HT-29 (cell line): Measurements from ENCODE around the gene PSD2. TPM values are rescaled to one million over a fixed set of nuclear protein-coding genes. Genes with fewer than 3 reads are reported as not detected.

ENCODE experiments used
- DNase-seq: peaks from one replicate; pipeline ENCODE4 v3.0.0-alpha.2; 2015; ENCODE audit warnings: low spot score
- small RNA-seq: library from RNA; depleted of rRNA; stranded (forward); fragments of <200 nt; gene quantifications from one replicate; pipeline ENCODE3, GENCODE V24; 2014
- total RNA-seq: library from RNA; depleted of rRNA; stranded (reverse); fragments of >200 nt; shearing (Covaris generic); gene quantifications from 2 replicates; pipeline ENCODE4 v1.2.3, GENCODE V29; 2014; rRNA removed

The PSD2 gene
- total RNA-seq, 1 experiment from 2014 or later: not detected

DNA sequence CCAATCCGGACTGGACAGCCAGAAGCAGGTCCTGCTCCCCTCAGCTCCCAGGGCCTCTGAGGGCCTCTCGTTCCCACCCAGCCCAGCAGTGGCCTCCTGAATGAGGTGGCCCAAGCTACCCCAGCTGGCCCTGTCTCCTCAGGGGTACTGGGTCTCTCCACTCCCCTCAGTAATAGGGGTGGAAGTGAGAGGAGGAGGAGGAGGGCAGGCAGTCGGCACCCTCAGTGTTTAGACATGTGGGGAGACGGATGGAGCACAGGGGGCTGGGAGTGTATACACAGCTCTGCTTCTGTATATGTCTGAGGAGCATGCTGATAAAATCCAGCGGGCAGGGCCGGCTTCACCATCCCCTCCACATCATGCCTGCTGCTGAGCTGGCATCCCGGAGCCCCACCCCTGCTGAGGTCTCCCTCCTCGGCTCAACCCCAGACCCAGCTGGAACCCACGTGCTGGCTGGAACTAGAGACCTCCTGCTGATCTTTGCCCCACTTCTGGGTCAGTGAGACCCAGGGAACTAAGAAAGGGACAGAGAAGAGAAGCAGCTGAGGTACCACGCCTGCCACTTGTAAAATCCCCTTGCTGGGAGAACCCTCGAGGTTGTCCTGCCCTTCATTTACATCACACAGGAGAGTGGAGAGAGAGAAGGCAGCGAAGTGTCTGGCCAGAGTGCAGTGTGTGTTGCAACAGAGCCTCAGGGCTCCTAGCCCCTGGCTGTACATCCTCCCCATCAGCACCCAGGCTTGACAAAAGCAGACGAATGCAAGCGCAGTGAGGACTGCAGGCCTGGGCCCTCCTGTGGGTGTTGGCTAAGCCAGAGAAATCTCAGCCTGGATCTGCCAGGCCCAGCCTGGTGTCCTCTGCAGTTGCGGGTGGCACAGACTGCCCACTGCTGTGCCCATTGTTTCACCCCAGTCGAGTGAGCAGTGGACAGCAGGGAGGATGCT is 77.5 kb downstream of the PSD2 start:
- no peak for DNase-seq

DNA sequence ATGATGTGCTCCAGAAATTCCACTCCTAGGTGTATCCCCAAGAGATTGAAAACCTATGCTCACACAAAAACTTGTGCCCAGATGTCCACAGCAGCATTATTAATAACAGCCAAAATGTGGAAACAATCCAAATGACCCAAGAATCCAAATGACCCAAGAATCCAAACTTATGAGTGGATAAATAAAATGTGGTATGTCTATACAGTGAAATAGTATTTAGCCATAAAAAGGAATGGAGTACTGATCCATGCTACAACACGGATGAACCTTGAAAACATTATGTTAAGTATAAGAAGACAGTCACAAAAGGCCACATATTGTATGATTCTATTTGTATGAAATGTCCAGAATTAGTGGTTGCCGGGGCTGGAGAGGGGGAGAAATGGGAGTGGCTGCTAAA is 80.3 kb downstream of the PSD2 start:
- no peak for DNase-seq

- peak; percentile 23 for DNase-seq
Observed at GRCh38 chr5:139877129-139877597, 81.6 kb downstream of the PSD2 start.

- no peak for DNase-seq
Observed at GRCh38 chr5:139878093-139878492, 82.5 kb downstream of the PSD2 start.

GRCh38 chr5:139880416-139881142 is 85.0 kb downstream of the PSD2 start:
- no peak for DNase-seq

- DNase-seq: no peak
Observed at GRCh38 chr5:139881143-139881733, 85.6 kb downstream of the PSD2 start.

GRCh38 chr5:139882316-139882715 is 86.7 kb downstream of the PSD2 start:
- no peak for DNase-seq

DNA sequence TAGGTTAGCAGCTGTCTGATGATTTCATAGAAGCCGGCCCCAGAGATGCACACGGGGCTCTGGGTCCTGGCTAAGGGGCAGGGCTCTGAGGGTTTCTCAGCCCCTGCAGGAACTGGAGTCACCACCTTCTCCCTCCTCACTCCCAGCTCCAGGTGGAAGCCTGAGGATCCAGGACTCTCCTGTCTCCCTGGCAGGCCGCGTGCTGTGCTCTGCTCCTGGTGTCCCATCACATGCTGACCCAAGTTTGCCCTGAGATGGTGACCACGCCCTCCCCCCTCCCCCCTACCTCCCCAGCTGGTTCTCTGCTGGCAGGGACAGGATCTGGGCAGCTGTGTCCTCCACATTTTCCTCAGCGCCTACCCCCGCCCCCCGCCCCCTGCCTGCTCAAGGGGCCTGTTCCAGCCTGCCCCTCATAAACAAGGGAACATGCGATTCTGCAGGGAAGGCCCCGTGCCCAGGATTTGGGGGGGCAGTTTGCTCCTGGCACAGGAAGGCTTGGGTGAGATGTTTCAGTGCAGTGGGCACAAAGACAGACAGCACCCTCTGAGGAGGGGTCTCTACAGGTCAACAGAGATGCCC is 87.4 kb downstream of the PSD2 start:
- DNase-seq: no peak

DNA sequence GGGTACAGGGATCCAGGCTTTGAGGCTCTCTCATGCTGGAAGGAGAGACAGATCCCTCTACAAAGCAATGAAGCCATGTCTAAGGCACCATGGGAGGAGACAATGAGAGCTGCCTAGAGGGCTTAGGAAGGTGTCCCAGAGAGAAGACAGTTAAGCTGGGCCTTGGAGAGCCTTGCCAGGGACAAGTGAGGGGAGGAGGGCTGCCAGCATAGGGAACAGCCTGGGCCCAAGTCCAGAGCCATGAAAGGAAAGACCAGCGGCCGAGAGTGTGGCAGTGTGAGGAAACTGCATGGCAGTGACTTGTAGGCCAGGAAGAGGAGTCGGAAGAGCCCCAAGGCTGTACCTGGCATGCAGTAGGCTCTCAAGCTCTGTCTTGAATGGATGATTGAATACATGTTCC is 88.5 kb downstream of the PSD2 start:
- DNase-seq: no peak

DNA sequence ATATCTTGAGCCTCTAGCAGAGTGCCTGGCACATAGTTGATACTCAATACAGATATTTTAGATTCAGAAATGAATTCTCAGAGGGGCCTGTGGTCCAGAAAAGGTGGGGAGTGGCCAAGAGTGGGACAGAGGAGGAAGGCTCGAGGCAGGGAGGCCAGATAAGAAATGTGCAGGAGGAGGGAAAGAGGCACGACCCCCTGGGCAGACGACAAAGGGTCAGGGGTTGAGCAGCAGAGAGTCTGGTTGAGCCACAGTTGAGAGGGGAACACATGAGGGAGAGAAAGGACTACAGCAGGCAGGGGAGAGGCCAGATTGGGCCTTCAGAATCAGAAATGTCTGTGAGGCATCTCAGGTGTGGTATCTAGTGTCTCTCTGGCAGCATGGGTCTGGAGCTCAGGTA is 89.1 kb downstream of the PSD2 start:
- no peak for DNase-seq

- no peak for DNase-seq
Observed at GRCh38 chr5:139885172-139885856, 89.7 kb downstream of the PSD2 start.

DNA sequence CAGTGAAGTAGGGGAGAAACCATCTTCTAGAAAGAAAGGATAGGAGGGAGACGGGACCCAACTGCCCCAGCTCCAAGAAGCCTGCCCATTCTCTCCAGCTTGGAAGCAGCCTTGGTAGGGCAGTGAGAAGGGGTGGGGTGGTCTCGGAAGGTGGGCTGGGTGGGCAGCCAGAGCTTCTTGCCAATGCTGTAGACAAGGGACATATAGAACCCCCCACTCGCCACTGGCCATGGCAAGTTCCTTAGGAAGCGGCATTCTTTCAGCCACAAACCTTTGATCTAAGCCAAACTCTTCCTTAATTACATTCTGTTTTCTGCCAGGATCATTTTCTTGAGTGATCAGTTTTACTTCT is 90.2 kb downstream of the PSD2 start:
- no peak for DNase-seq

DNA sequence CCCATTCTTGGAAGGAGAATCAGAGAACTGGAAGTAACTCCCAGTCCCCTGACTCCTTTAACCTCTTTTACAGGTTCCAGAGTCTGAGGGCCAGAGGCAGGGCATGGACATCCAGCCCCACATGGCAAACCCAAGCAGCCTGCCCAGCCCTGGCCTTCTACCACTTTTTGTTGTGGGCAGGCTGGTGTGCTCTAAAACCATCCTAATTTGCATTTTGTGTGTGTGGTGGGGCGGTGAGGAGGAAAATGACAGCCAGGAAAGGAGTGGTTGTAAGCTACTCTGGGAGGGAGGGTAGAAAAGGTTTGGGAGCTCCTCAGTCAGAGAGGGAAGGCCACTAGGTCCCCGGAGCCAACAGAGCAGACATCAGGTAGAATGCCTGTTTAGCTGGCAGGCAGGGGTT is 90.6 kb downstream of the PSD2 start:
- DNase-seq: no peak

GRCh38 chr5:139888370-139888769 is 92.8 kb downstream of the PSD2 start:
- no peak for DNase-seq

GRCh38 chr5:139889410-139889809 is 93.8 kb downstream of the PSD2 start:
- no peak for DNase-seq

GRCh38 chr5:139893873-139894272 is 98.3 kb downstream of the PSD2 start:
- DNase-seq: no peak

Small RNA genes within 50 kb of the gene (small RNA-seq; reads per million reads assigned to genes)
- gene AC008667.4: not detected

Other genes with a start within 250 kb of the PSD2 start
- 83.5 and 91.9 TPM in 2 replicates for gene UBE2D2, start 234.5 kb upstream of the PSD2 start, total RNA-seq
- 211 and 220 TPM in 2 replicates for gene CXXC5, start 147.5 kb upstream of the PSD2 start, total RNA-seq
- gene NRG2, start 247.5 kb downstream of the PSD2 start, total RNA-seq: not detected in 2 replicates